HT1080 (cell line): ENCODE results near the gene HERPUD2. TPM values are rescaled to one million over a fixed set of nuclear protein-coding genes. Genes with fewer than 3 reads are reported as not detected.

ENCODE experiments used
- DNase-seq: peaks from one replicate; pipeline ENCODE4 v3.0.0-alpha.2; 2015; ENCODE audit warnings: low read depth
- polyA plus RNA-seq, 2 experiments: library from polyadenylated mRNA; depleted of rRNA; stranded (reverse); fragments of >200 nt; gene quantifications; 2 replicates each; pipeline ENCODE4 v1.2.3, GENCODE V29; 2015
- total RNA-seq: library from RNA; depleted of rRNA; stranded (reverse); fragments of >200 nt; shearing (Covaris generic); gene quantifications from 2 replicates; pipeline ENCODE4 v1.2.3, GENCODE V29; 2014; rRNA removed

HERPUD2 gene
- total RNA-seq: 15.5 and 16.9 TPM in 2 replicates
- 25.7 and 27.5 TPM in 2 replicates for polyA plus RNA-seq (2015; cell fraction: cytosol; rRNA removed)
- 19.2 and 23.2 TPM in 2 replicates for polyA plus RNA-seq (2015; cell fraction: nucleus; rRNA removed)

DNA sequence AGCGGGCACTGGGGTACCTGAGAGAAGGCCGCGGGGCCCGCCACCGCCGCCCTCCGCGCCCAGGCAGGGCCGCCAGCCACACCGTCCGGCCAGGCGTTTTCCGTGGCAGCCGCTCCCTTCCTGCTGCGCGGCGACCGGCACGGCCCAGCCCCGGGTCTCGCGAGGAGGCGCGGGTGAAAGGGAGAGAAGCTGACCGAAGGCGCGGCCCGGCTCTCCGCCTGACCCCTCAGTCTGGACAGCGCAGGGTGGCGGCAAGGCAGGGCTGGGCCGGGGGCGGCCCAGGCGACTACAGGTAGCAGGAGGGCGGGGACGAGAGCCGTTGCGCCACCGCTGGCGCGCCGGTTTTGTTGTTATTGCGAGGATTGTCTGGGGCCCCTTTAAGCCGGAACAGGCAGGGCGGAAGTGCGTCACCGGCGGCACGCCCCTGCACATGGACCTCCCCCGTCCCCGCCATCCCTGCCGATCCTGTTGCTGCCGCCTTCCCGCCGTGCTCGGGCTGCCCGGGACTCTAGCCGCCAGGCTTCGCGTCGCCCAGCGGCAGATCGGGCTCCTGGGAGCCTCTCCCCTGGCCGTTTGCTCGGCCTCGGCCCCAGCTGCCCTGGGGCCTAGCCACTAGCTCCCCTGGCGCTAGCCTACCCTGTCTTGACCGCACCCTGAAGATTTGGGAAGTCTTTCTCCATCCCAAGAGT is at the start of gene HERPUD2:
TSS of gene HERPUD2 (minus strand) at position 352 of the 689 bp plus-strand sequence. CDS start 805 bp downstream, outside the sequence.
- peak; percentile 90 for DNase-seq

DNA sequence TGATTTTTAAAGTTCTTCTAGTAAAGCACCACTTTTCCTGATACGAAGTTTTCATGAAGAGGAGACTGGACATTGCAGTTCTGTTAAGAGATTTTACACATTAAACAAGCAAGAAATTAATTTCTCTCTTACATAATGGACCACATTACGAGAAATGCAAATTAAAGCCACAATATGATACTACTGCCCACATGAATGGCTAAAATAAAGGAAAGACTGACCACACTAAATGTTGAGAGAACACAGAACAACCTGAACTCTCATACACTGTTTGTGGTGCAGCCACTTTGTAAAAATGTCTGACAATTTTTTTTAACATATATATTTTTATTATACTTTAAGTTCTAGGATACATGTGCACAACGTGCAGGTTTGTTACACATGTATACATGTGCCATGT is 44.0 kb upstream of the HERPUD2 start:
- DNase-seq: no peak

DNA sequence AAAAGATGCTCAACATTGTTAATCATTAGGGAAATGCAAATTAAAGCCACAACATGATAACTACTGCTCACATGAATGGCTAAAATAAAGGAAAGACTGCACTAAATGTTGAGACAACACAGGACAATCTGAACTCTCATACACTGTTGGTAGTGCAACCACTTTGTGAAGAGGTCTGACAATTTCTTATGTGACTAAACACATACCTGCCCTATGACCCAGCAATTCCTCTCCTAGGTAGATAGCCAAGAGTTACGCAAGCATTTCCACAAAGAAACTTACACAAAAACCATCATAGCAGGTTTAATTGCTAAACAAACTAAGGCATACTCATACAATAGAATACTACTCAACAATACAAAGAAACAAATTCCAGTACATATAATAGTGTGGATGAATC is 41.8 kb upstream of the HERPUD2 start:
- DNase-seq: no peak

GRCh38 chr7:35735396-35735795 is 40.5 kb upstream of the HERPUD2 start:
- no peak for DNase-seq

GRCh38 chr7:35734001-35734483 is 39.1 kb upstream of the HERPUD2 start:
- DNase-seq: no peak

- DNase-seq: no peak
These were observed 36.4 kb upstream of the HERPUD2 start for GRCh38 chr7:35731349-35731748.

GRCh38 chr7:35729061-35729783 is 34.3 kb upstream of the HERPUD2 start:
- DNase-seq: no peak

DNA sequence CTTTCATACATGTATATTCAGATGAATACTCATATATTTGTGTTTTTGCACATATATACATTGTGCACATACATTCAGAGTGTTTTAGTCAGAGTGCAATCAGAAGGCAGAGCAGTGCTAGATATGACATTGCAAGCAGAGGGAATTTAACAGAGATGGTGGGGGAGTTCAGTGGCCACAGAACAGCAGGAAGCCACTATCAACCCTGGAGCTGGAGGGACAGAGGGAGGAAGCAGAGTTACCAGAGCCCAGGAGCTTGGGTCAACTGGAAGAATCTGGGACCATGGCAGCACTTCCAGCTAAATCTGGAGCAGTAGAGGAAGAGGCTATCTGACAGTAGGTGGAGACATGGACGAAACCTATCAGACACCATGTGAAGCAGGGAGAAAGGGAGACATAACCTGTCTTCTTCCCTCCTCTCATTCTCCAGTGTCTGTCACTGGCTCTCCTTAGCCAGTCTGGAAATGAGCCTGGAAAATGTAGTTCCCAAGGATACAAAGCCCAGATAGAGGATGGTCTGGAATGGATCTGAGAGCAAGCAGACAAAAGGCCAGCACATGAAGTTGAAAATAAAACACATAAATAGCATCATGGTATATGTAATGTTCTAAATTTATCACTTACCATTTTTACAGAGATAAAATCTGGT is 33.6 kb upstream of the HERPUD2 start:
- DNase-seq: no peak

GRCh38 chr7:35727571-35727970 is 32.6 kb upstream of the HERPUD2 start:
- DNase-seq: no peak

- DNase-seq: no peak
These were observed 31.7 kb upstream of the HERPUD2 start for GRCh38 chr7:35726654-35727053.

DNA sequence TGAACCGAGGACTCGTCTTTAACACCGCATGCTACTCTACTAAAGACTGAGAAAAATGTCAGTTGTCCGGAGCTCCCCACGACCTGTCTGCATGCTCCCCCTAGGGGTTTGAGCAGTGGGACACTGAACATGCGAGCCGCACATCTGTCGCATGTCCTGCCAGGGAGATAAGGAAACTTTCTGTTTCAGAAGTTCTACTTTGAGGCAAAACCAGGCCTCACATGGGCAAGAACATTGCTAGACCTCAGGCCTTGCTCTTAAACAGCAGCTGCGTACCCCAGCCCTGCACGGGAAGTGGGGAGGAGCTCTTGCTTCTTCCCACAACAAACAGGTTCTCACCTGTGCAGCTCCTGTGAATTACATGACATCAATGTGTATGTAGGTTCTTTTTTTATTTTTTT is 30.3 kb upstream of the HERPUD2 start:
- DNase-seq: no peak

GRCh38 chr7:35723011-35723410 is 28.1 kb upstream of the HERPUD2 start:
- peak; percentile 66 for DNase-seq

DNA sequence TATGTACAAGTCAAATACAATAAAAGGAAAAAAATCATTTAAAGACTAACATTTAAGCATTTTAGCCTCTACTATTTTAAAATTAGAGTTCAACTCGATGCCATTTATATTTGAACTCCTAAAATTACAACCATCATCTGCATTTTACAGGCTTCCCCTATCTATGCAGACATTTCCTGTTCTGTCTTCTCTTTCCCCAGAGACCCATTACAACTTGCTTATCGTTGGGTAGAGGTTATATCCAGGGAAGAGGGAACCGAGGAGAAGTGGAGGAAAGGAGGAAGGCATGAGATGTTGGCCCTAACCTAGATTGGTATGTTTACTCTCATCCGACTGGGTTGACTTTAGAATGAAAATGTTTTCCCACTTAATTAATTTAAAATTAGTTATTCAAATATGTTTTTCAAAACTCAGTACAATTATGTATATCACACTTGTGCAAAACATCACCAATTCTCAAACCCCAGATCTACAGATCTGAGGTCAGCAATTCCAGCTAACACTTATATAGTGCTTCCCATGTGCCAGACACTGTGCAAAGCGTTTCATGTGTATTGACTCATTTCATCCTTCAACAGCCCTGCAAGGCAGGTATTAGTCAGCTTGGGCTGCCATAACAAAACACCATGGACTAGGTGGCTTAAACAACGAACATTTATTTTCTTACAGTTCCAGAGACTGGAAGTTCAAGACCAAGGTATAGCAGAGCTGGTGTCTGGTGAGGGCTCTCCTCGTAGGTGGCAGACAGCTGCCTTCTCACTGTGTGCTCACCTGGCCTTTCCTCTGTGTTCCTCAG is 27.3 kb upstream of the HERPUD2 start:
- DNase-seq: no peak

DNA sequence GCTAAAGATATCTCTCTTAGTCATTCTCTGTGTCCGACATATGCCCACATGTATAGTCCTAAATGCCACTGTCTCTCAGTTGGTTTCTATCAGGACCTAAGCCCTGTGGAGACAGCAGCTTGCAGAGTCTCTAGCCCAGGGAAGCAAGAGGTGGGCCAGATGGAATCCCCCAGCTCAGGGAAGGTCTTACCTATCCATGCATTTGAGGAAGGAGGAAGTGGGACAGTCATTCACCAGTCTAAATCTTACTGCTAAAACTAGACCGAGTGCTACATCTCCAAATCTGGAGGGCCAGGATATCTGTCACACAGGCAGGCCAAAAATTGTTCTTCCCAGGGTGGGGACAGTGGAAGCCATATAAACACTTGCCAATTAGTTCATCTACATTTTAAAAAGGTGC is 26.4 kb upstream of the HERPUD2 start:
- no peak for DNase-seq

- DNase-seq: no peak
These were observed 25.9 kb upstream of the HERPUD2 start for GRCh38 chr7:35720849-35721248.

GRCh38 chr7:35720032-35720431 is 25.1 kb upstream of the HERPUD2 start:
- DNase-seq: no peak

GRCh38 chr7:35718047-35718446 is 23.1 kb upstream of the HERPUD2 start:
- DNase-seq: no peak

- DNase-seq: no peak
These were observed 22.6 kb upstream of the HERPUD2 start for GRCh38 chr7:35717516-35717915.

DNA sequence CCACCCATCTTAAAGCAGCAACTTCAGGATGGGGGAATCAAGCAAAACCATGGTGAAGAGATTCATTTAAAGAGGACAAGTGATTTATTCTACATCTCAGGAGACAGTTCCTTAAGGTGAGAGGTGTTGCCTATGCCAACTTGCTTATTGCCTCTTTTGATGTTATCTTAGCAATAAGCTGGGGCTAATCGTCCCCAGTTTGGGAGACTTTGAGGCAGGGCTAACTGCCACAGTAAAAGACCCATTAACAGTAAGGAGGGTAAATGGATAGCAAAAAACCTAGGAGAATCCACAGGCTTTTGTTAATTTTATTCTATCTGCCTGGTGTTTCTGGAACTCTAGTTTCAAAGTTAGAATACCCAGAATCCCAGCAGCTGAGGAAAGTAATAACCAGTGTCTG is 22.1 kb upstream of the HERPUD2 start:
- DNase-seq: no peak

- DNase-seq: no peak
These were observed 21.3 kb upstream of the HERPUD2 start for GRCh38 chr7:35716038-35716803.
